Occipital lobe (tissue), 2 donors: ENCODE data around the gene RTL10. TPM values are rescaled to one million over a fixed set of nuclear protein-coding genes. Genes with fewer than 3 reads are reported as not detected.

Source experiments
- DNase-seq: peaks from one replicate; lab custom pipeline; 2025; lab: John Stamatoyannopoulos, UW
- total RNA-seq: library from RNA; depleted of rRNA; stranded (reverse); fragments of >200 nt; gene quantifications from one replicate; pipeline ENCODE4 v1.2.3, GENCODE V29; 2014

The RTL10 gene
- total RNA-seq = 12.3 TPM

- DNase-seq = peak; percentile 92
These were observed at the start of gene RTL10, which contains the start of gene GNB1L for GRCh38 chr22:19854778-19855503. Gene RTL10 (minus strand): TSS chr22:19854874. CDS start chr22:19852261, 2,613 bp downstream. Gene GNB1L (minus strand): TSS chr22:19854874. CDS start chr22:19821355, 33,519 bp downstream.

- no peak for DNase-seq
These were observed 49.6 kb upstream of the RTL10 start for GRCh38 chr22:19904174-19904856.

GRCh38 chr22:19903513-19903912, 48.8 kb upstream of the RTL10 start:
- DNase-seq = no peak

GRCh38 chr22:19903031-19903430, 48.4 kb upstream of the RTL10 start:
- no peak for DNase-seq

- no peak for DNase-seq
These were observed 47.6 kb upstream of the RTL10 start for GRCh38 chr22:19902245-19902715.

GRCh38 chr22:19901577-19902244, 47.0 kb upstream of the RTL10 start:
- DNase-seq = no peak

- DNase-seq = no peak
These were observed 46.2 kb upstream of the RTL10 start for GRCh38 chr22:19900707-19901436.

GRCh38 chr22:19898831-19899567, 44.3 kb upstream of the RTL10 start:
- no peak for DNase-seq

GRCh38 chr22:19898145-19898544, 43.5 kb upstream of the RTL10 start:
- no peak for DNase-seq

GRCh38 chr22:19897726-19898125, 43.1 kb upstream of the RTL10 start:
- DNase-seq = no peak

- DNase-seq = peak; percentile 42
These were observed 42.1 kb upstream of the RTL10 start for GRCh38 chr22:19896665-19897355.

- no peak for DNase-seq
These were observed 40.6 kb upstream of the RTL10 start for GRCh38 chr22:19895160-19895849.

GRCh38 chr22:19893363-19893762, 38.7 kb upstream of the RTL10 start:
- no peak for DNase-seq

GRCh38 chr22:19892925-19893324, 38.3 kb upstream of the RTL10 start:
- no peak for DNase-seq

- DNase-seq = no peak
These were observed 37.7 kb upstream of the RTL10 start for GRCh38 chr22:19892257-19892879.

- no peak for DNase-seq
These were observed 36.9 kb upstream of the RTL10 start for GRCh38 chr22:19891317-19892256.

GRCh38 chr22:19890502-19891316, 36.0 kb upstream of the RTL10 start:
- no peak for DNase-seq
